T-helper 17 cell (primary cell): ENCODE measurements around the gene TOR2A. TPM values are rescaled to one million over a fixed set of nuclear protein-coding genes. Genes with fewer than 3 reads are reported as not detected.

Source experiments
- ATAC-seq: fragments of 150-1000 bp; cut with Tn5 transposase; 2 replicates; pipeline ENCODE4 v1.10.0; 2021; ENCODE audit warnings: mild to moderate bottlenecking, moderate library complexity
- DNase-seq, 3 donors: peaks; one replicate each; pipeline versions ENCODE4 v3.0.0 to v3.0.0-alpha.2; 2020 to 2021
- H3K9me3 ChIP-seq: one replicate; pipeline ENCODE4 v1.7.0; 2013; ENCODE audit warnings: low read length, mild to moderate bottlenecking; ENCODE audit not compliant: control insufficient read depth, poor library complexity, severe bottlenecking
- H3K27ac Mint-ChIP-seq: one replicate; pipeline ENCODE4 v1.8.0; 2022; ENCODE audit warnings: mild to moderate bottlenecking, moderate library complexity, mixed read lengths
- H3K27me3 Mint-ChIP-seq: one replicate; pipeline ENCODE4 v1.8.0; 2022; ENCODE audit warnings: mixed read lengths
- H3K36me3 Mint-ChIP-seq: one replicate; pipeline ENCODE4 v1.8.0; 2022; ENCODE audit warnings: low read depth, mixed read lengths
- H3K4me1 Mint-ChIP-seq: one replicate; pipeline ENCODE4 v1.8.0; 2022; ENCODE audit warnings: mild to moderate bottlenecking, mixed read lengths
- H3K4me3 Mint-ChIP-seq: one replicate; pipeline ENCODE4 v1.8.0; 2022; ENCODE audit warnings: mild to moderate bottlenecking, moderate library complexity, mixed read lengths
- total RNA-seq, 4 donors: library from RNA in 2 of 4; stranded (reverse) in 2 of 4; gene quantifications; one replicate each; pipeline ENCODE4 v1.2.3 and lab custom pipeline; 2022 to 2026

Gene TOR2A
- total RNA-seq, 2 donors from 2014 or later: 9.4 to 10.5 TPM

GRCh38 chr9:127746959-127747569 is 12.0 kb upstream of the TOR2A start:
- no peak overlapping the region for H3K4me3 Mint-ChIP-seq
- peak overlapping the region; percentile 68 for H3K27ac Mint-ChIP-seq
- peaks cover 2% of the 10 kb centered on the region for H3K36me3 Mint-ChIP-seq
- no peaks in the 10 kb centered on the region for H3K9me3 ChIP-seq
- H3K4me1 Mint-ChIP-seq: peaks cover 7% of the 10 kb centered on the region
- no peaks in the 10 kb centered on the region for H3K27me3 Mint-ChIP-seq
- peak; percentile 71 for ATAC-seq
- DNase-seq: no peak

- no peaks in the 10 kb centered on the region for H3K9me3 ChIP-seq
- Mint-ChIP-seq H3K4me3 (no peak overlapping the region), H3K4me1 (no peaks in the 10 kb centered on the region), H3K27me3 (no peaks in the 10 kb centered on the region), H3K27ac (peak overlapping the region; percentile 19), H3K36me3 (peaks cover 2% of the 10 kb centered on the region)
- DNase-seq (no peak), ATAC-seq (no peak)
These were observed 9.5 kb upstream of the TOR2A start for GRCh38 chr9:127744398-127745110.

- H3K36me3 Mint-ChIP-seq: peaks cover 5% of the 10 kb centered on the region
- H3K4me3 Mint-ChIP-seq: no peak overlapping the region
- H3K4me1 Mint-ChIP-seq: no peaks in the 10 kb centered on the region
- no peak overlapping the region for H3K27ac Mint-ChIP-seq
- ATAC-seq (no peak), DNase-seq (no peak)
- H3K27me3 Mint-ChIP-seq: no peaks in the 10 kb centered on the region
- no peaks in the 10 kb centered on the region for H3K9me3 ChIP-seq
These were observed 7.5 kb upstream of the TOR2A start for GRCh38 chr9:127742435-127743088.

- no peak for DNase-seq
- Mint-ChIP-seq H3K4me1 (no peaks in the 10 kb centered on the region), H3K4me3 (no peak overlapping the region), H3K27me3 (no peaks in the 10 kb centered on the region), H3K36me3 (peaks cover 5% of the 10 kb centered on the region), H3K27ac (no peak overlapping the region)
- no peak for ATAC-seq
- no peaks in the 10 kb centered on the region for H3K9me3 ChIP-seq
These were observed 6.8 kb upstream of the TOR2A start for GRCh38 chr9:127741831-127742434.

DNA sequence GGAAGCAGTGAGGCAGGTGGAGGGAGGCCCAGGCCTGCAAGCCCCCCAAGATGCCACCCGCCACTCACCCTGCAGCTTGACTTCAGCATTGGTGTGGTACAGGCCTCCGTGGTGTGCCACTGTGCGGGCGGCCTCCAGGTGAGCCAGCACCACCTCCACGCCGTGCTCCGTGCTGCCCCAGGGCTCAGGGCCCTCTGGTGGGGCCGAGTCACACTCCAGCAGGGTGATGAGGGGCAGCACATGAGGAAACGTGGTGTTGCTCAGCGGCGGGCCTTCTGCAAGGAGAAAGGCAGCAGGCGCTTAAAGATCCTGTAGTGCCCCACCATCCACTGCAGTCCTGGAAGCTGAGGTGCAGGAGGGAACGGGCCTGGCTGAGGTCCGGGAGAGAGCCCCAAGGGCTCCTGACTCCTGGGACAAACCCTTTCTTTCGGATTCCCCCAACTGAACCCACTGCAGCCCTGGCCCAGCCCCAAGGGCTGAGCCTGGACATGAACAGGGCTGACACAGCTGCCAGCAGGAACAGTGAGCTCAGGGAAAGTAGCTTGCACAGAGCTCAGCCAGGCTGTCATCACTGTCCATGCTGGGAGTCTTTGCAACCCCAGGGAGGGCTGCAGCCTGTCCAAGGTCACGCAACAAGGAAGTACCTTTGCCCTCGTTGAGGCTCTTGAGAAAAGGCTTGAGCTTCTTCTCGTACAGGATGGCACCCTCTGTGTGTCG is 4.7 kb upstream of the TOR2A start:
- H3K27ac Mint-ChIP-seq: peak overlapping the region; percentile 95
- no peaks in the 10 kb centered on the region for H3K27me3 Mint-ChIP-seq
- no peaks in the 10 kb centered on the region for H3K9me3 ChIP-seq
- peaks cover 5% of the 10 kb centered on the region for H3K36me3 Mint-ChIP-seq
- no peak overlapping the region for H3K4me3 Mint-ChIP-seq
- DNase-seq: no peak
- no peak for ATAC-seq
- peaks cover 2% of the 10 kb centered on the region for H3K4me1 Mint-ChIP-seq

- no peaks in the 10 kb centered on the region for H3K9me3 ChIP-seq
- no peak for ATAC-seq
- Mint-ChIP-seq H3K4me1 (peaks cover 6% of the 10 kb centered on the region), H3K27me3 (no peaks in the 10 kb centered on the region), H3K27ac (peak overlapping the region; percentile 95), H3K36me3 (peaks cover 5% of the 10 kb centered on the region), H3K4me3 (no peak overlapping the region)
- DNase-seq: no peak
These were observed 3.6 kb upstream of the TOR2A start for GRCh38 chr9:127738666-127739065.

DNA sequence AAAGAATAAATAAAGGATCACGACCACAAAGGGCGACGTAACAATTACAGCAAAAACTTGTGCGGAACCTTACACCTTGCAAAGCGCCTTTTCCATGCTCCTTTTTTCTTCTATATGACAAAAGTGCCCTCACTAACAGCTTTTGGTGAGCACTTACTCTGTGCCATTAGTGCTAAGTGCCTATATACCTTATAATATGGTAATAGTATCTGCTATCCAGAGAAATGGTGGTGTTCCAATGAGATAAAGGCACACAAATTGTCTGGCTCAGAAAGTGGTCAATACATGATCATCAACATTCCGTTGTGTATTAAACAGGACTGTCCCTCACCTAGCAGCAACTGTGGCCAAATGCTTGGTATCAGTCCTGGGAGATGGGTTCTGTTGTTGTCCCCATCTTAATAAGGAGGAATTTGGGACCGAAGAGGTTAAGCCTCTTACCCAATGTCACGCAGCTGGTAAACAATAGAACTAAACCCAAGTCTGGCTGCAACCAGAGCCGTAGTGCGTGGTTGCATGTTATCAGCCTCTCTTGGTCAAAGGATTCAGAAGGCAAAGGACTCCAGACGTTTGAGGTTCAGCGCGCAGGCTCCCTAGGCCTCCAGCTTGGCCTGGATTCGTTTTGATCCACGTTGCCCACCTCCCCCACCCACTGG is 564 bp upstream of the TOR2A start:
- no peaks in the 10 kb centered on the region for H3K27me3 Mint-ChIP-seq
- H3K4me1 Mint-ChIP-seq: peaks cover 12% of the 10 kb centered on the region
- H3K27ac Mint-ChIP-seq: peak overlapping the region; percentile 95
- ATAC-seq (no peak), DNase-seq (no peak)
- H3K36me3 Mint-ChIP-seq: peaks cover 3% of the 10 kb centered on the region
- H3K9me3 ChIP-seq: no peaks in the 10 kb centered on the region
- H3K4me3 Mint-ChIP-seq: peak overlapping the region; percentile 94

GRCh38 chr9:127734247-127734746 is 797 bp downstream of the TOR2A start:
- peaks cover 14% of the 10 kb centered on the region for H3K4me1 Mint-ChIP-seq
- H3K4me3 Mint-ChIP-seq: peak overlapping the region; percentile 94
- peaks cover 3% of the 10 kb centered on the region for H3K36me3 Mint-ChIP-seq
- H3K27ac Mint-ChIP-seq: peak overlapping the region; percentile 37
- H3K27me3 Mint-ChIP-seq: no peaks in the 10 kb centered on the region
- ATAC-seq: no peak
- no peak for DNase-seq
- H3K9me3 ChIP-seq: no peaks in the 10 kb centered on the region

- Mint-ChIP-seq H3K4me1 (peaks cover 14% of the 10 kb centered on the region), H3K4me3 (peak overlapping the region; percentile 25), H3K27ac (peak overlapping the region; percentile 37), H3K36me3 (peaks cover 3% of the 10 kb centered on the region), H3K27me3 (no peaks in the 10 kb centered on the region)
- ATAC-seq (no peak), DNase-seq (no peak)
- no peaks in the 10 kb centered on the region for H3K9me3 ChIP-seq
These were observed 1.5 kb downstream of the TOR2A start for GRCh38 chr9:127733614-127734013.

DNA sequence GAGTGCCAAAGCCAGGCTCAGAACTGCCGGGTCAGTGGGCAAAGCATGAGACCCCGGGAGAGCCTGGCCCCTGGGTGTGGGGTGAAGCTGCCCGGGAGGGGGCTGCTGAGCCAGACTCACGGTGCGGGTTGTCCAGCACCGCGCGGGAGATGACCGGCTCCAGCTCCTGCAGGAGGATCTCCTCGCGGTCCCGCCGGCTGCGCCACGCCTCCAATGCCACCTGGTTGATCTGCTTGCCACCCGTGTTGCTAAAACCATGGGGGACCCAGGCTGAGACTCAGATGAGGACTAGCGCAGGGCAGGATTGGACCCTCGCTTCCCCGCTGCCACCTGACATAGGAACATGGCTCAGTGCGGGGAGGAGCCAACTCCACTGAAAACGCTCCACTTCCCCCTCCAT is 2.6 kb downstream of the TOR2A start:
- H3K36me3 Mint-ChIP-seq: no peaks in the 10 kb centered on the region
- no peaks in the 10 kb centered on the region for H3K9me3 ChIP-seq
- peaks cover 14% of the 10 kb centered on the region for H3K4me1 Mint-ChIP-seq
- H3K27ac Mint-ChIP-seq: no peak overlapping the region
- DNase-seq: no peak
- H3K27me3 Mint-ChIP-seq: no peaks in the 10 kb centered on the region
- no peak overlapping the region for H3K4me3 Mint-ChIP-seq
- no peak for ATAC-seq

DNA sequence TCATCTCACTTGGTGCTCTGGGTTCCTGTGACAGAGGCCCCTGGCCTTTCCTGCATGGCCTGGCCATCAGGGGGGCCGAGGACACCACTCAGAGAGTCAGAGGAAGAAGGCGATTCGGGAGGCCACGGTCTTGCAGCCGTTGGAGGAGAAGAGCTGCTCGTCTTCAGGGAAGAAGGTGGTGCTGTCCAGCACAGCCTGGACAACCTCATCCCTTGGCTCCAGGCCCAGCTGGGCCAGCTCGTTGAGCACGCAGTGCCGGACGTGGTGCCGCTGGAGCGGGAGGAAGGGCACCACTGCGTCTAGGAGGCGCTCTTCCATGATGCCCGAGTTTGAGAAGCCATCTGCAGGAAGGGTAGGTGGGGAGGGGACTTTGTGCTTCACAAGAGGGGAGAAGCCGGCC is 3.2 kb downstream of the TOR2A start:
- no peaks in the 10 kb centered on the region for H3K27me3 Mint-ChIP-seq
- no peak for ATAC-seq
- DNase-seq: no peak
- no peaks in the 10 kb centered on the region for H3K9me3 ChIP-seq
- H3K4me1 Mint-ChIP-seq: peaks cover 14% of the 10 kb centered on the region
- H3K4me3 Mint-ChIP-seq: no peak overlapping the region
- no peaks in the 10 kb centered on the region for H3K36me3 Mint-ChIP-seq
- H3K27ac Mint-ChIP-seq: peak overlapping the region; percentile 43

- DNase-seq (no peak), ATAC-seq (no peak)
- Mint-ChIP-seq H3K27me3 (no peaks in the 10 kb centered on the region), H3K4me3 (no peak overlapping the region), H3K4me1 (peaks cover 14% of the 10 kb centered on the region), H3K36me3 (no peaks in the 10 kb centered on the region), H3K27ac (peak overlapping the region; percentile 43)
- no peaks in the 10 kb centered on the region for H3K9me3 ChIP-seq
These were observed 4.2 kb downstream of the TOR2A start for GRCh38 chr9:127730799-127731410.
